CD8-positive, alpha-beta memory T cell (primary cell): ENCODE results near the gene NPAS3. TPM values are rescaled to one million over a fixed set of nuclear protein-coding genes. Genes with fewer than 3 reads are reported as not detected.

ENCODE experiments used
- CTCF ChIA-PET: fragments of 350-600 bp; sonication (Branson Sonifier 250); formaldehyde crosslinking; loops from one replicate; lab custom pipeline; 2021; ENCODE audit warnings: antibody characterized with exemption; lab: Charles Lee
- POLR2A ChIA-PET: fragments of 350-600 bp; sonication (Branson Sonifier 250); formaldehyde crosslinking; loops from one replicate; lab custom pipeline; 2021; ENCODE audit warnings: antibody characterized with exemption; lab: Charles Lee
- DNase-seq, 5 donors: peaks; one replicate each; pipeline versions ENCODE4 v3.0.0 to v3.0.0-alpha.2; 2020 to 2022; ENCODE audit warnings: mixed read lengths in 1 of 5
- H3K27ac ChIP-seq: one replicate; pipeline ENCODE4 v1.7.0; 2013; ENCODE audit warnings: low read depth, mild to moderate bottlenecking, low read length, moderate library complexity
- H3K27me3 ChIP-seq: 2 replicates; pipeline ENCODE4 v1.7.0; 2013; ENCODE audit warnings: low read length, mild to moderate bottlenecking; ENCODE audit not compliant: insufficient read depth, poor library complexity, severe bottlenecking
- H3K36me3 ChIP-seq: 2 replicates; pipeline ENCODE4 v1.7.0; 2013; ENCODE audit warnings: mild to moderate bottlenecking, low read length, moderate library complexity; ENCODE audit not compliant: insufficient read depth
- H3K4me1 ChIP-seq: 2 replicates; pipeline ENCODE4 v1.7.0; 2013; ENCODE audit warnings: mild to moderate bottlenecking, low read length, moderate library complexity; ENCODE audit not compliant: insufficient read depth
- H3K4me3 ChIP-seq: 2 replicates; pipeline ENCODE4 v1.7.0; 2013; ENCODE audit warnings: mild to moderate bottlenecking, low read length
- H3K9me3 ChIP-seq: 2 replicates; pipeline ENCODE4 v1.7.0; 2013; ENCODE audit warnings: mild to moderate bottlenecking, low read length
- H3K27ac Mint-ChIP-seq, 8 donors: one replicate each; pipeline ENCODE4 v1.8.0; 2020 to 2021; ENCODE audit warnings: mixed read lengths in 8 of 8, mild to moderate bottlenecking in 6 of 8, inconsistent platforms in 3 of 8, moderate library complexity in 3 of 8
- H3K27me3 Mint-ChIP-seq, 2 donors: one replicate each; pipeline ENCODE4 v1.8.0; 2020 to 2021; ENCODE audit warnings: mixed read lengths in 2 of 2, mild to moderate bottlenecking in 1 of 2, moderate library complexity in 1 of 2
- H3K36me3 Mint-ChIP-seq, 3 donors: one replicate each; pipeline ENCODE4 v1.8.0; 2020 to 2021; ENCODE audit warnings: mixed read lengths in 3 of 3, inconsistent platforms in 1 of 3, mild to moderate bottlenecking in 1 of 3
- H3K4me1 Mint-ChIP-seq, 3 donors: one replicate each; pipeline ENCODE4 v1.8.0; 2020 to 2021; ENCODE audit warnings: mixed read lengths in 3 of 3, inconsistent platforms in 1 of 3, mild to moderate bottlenecking in 1 of 3
- H3K4me3 Mint-ChIP-seq, 7 donors: one replicate each; pipeline ENCODE4 v1.8.0; 2020 to 2021; ENCODE audit warnings: mixed read lengths in 7 of 7, mild to moderate bottlenecking in 6 of 7, moderate library complexity in 4 of 7, inconsistent platforms in 2 of 7
- H3K9me3 Mint-ChIP-seq, 5 donors: one replicate each; pipeline ENCODE4 v1.8.0; 2020 to 2022; ENCODE audit warnings: mixed read lengths in 5 of 5, mild to moderate bottlenecking in 3 of 5, moderate library complexity in 2 of 5, inconsistent platforms in 1 of 5
- polyA plus RNA-seq: library from polyadenylated mRNA; unstranded; fragments of 300-500 nt; fragmentation: Illumina TruSeq; gene quantifications from one replicate; pipeline ENCODE4 v1.2.3, GENCODE V29; 2021
- total RNA-seq, 2 experiments: library from RNA; stranded (reverse); gene quantifications; one replicate each; pipeline ENCODE4 v1.2.3, GENCODE V29; 2021

NPAS3 gene
- total and polyA plus RNA-seq, 3 experiments from 2014 or later, result not detected

- H3K36me3 Mint-ChIP-seq, result no peaks in the 10 kb centered on the region
- peak overlapping the region in 6 of 7 donors; percentile 46 to 74 (median 63) for H3K4me3 Mint-ChIP-seq
Measured at GRCh38 chr14:33792720-33793368, 854.2 kb downstream of the NPAS3 start.

GRCh38 chr14:33793398-33794110 is 854.9 kb downstream of the NPAS3 start:
- ChIA-PET POLR2A (no interaction called here), CTCF (interaction anchor here (1.1 to 1.3 kb wide), 5 partner anchors 9 to 305 kb away, joined by 3 to 5 read pairs (median 3); no protein-coding TSS in a partner anchor)
- no peaks in the 10 kb centered on the region for H3K27me3 ChIP-seq
- peaks cover 6% of the 10 kb centered on the region for H3K4me1 ChIP-seq
- no peak overlapping the region for H3K27ac ChIP-seq
- peaks cover 8 to 36% of the 10 kb centered on the region in 2 donors for H3K27me3 Mint-ChIP-seq
- H3K36me3 ChIP-seq, result no peaks in the 10 kb centered on the region
- no peak for DNase-seq
- H3K9me3 ChIP-seq, result no peaks in the 10 kb centered on the region
- peaks cover 12 to 21% (median 18%) of the 10 kb centered on the region in 3 donors for H3K4me1 Mint-ChIP-seq
- no peak overlapping the region for H3K27ac Mint-ChIP-seq
- H3K4me3 Mint-ChIP-seq, result peak overlapping the region in 1 of 7 donors; percentile 23
- no peak overlapping the region for H3K4me3 ChIP-seq
- H3K36me3 Mint-ChIP-seq, result no peaks in the 10 kb centered on the region
- peaks cover 0 to 2% (median 0%) of the 10 kb centered on the region in 5 donors for H3K9me3 Mint-ChIP-seq

More at GRCh38 chr14:33792720-33793368, 854.2 kb downstream of the NPAS3 start:
- H3K4me1 Mint-ChIP-seq, result peaks cover 12 to 21% (median 18%) of the 10 kb centered on the region in 3 donors
- Histone ChIP-seq H3K27ac (no peak overlapping the region), H3K9me3 (no peaks in the 10 kb centered on the region), H3K36me3 (no peaks in the 10 kb centered on the region), H3K4me1 (peaks cover 6% of the 10 kb centered on the region), H3K4me3 (no peak overlapping the region), H3K27me3 (no peaks in the 10 kb centered on the region)
- DNase-seq, result peak; percentile 13 to 56 (median 34)
- H3K27me3 Mint-ChIP-seq, result peaks cover 6 to 28% of the 10 kb centered on the region in 2 donors
- no peaks in the 10 kb centered on the region for H3K9me3 Mint-ChIP-seq
- H3K27ac Mint-ChIP-seq, result peak overlapping the region in 1 of 8 donors; percentile 63
- ChIA-PET CTCF (interaction anchor here (0.7 to 1.4 kb wide), 8 partner anchors 8 to 306 kb away, joined by 3 to 11 read pairs (median 4); no protein-coding TSS in a partner anchor), POLR2A (no interaction called here)

GRCh38 chr14:33794791-33795305 is 856.2 kb downstream of the NPAS3 start:
- H3K27ac ChIP-seq, result no peak overlapping the region
- H3K27me3 ChIP-seq, result no peaks in the 10 kb centered on the region
- POLR2A ChIA-PET, result no interaction called here
- Mint-ChIP-seq H3K27me3 (peaks cover 10 to 40% of the 10 kb centered on the region in 2 donors), H3K27ac (no peak overlapping the region), H3K36me3 (no peaks in the 10 kb centered on the region), H3K4me1 (peaks cover 12 to 21% (median 18%) of the 10 kb centered on the region in 3 donors), H3K4me3 (no peak overlapping the region), H3K9me3 (peaks cover 0 to 6% (median 0%) of the 10 kb centered on the region in 5 donors)
- CTCF ChIA-PET, result no interaction called here
- DNase-seq, result no peak
- peaks cover 6% of the 10 kb centered on the region for H3K4me1 ChIP-seq
- H3K36me3 ChIP-seq, result no peaks in the 10 kb centered on the region
- H3K4me3 ChIP-seq, result no peak overlapping the region
- no peaks in the 10 kb centered on the region for H3K9me3 ChIP-seq

GRCh38 chr14:33796356-33796755 is 857.7 kb downstream of the NPAS3 start:
- Histone ChIP-seq H3K27ac (no peak overlapping the region), H3K27me3 (no peaks in the 10 kb centered on the region), H3K4me3 (no peak overlapping the region), H3K9me3 (no peaks in the 10 kb centered on the region), H3K4me1 (peaks cover 6% of the 10 kb centered on the region), H3K36me3 (no peaks in the 10 kb centered on the region)
- Mint-ChIP-seq H3K9me3 (peaks cover 0 to 9% (median 4%) of the 10 kb centered on the region in 5 donors), H3K27ac (no peak overlapping the region), H3K27me3 (peaks cover 17 to 46% of the 10 kb centered on the region in 2 donors), H3K4me3 (no peak overlapping the region), H3K36me3 (no peaks in the 10 kb centered on the region), H3K4me1 (peaks cover 15 to 22% (median 21%) of the 10 kb centered on the region in 3 donors)
- POLR2A ChIA-PET, result no interaction called here
- CTCF ChIA-PET, result no interaction called here
- no peak for DNase-seq

- ChIA-PET POLR2A (no interaction called here), CTCF (no interaction called here)
- Histone ChIP-seq H3K4me3 (no peak overlapping the region), H3K9me3 (no peaks in the 10 kb centered on the region), H3K27me3 (no peaks in the 10 kb centered on the region), H3K27ac (no peak overlapping the region), H3K4me1 (no peaks in the 10 kb centered on the region), H3K36me3 (no peaks in the 10 kb centered on the region)
- Mint-ChIP-seq H3K27ac (no peak overlapping the region), H3K4me3 (no peak overlapping the region), H3K9me3 (peaks cover 0 to 9% (median 4%) of the 10 kb centered on the region in 5 donors), H3K36me3 (no peaks in the 10 kb centered on the region), H3K27me3 (peaks cover 18 to 36% of the 10 kb centered on the region in 2 donors), H3K4me1 (peaks cover 3 to 6% (median 5%) of the 10 kb centered on the region in 3 donors)
- DNase-seq, result no peak
Measured at GRCh38 chr14:33799705-33800570, 861.3 kb downstream of the NPAS3 start.

GRCh38 chr14:33800735-33801163 is 862.1 kb downstream of the NPAS3 start:
- H3K4me1 ChIP-seq, result no peaks in the 10 kb centered on the region
- H3K27ac ChIP-seq, result no peak overlapping the region
- Mint-ChIP-seq H3K4me3 (no peak overlapping the region), H3K9me3 (peaks cover 0 to 9% (median 4%) of the 10 kb centered on the region in 5 donors), H3K27ac (no peak overlapping the region), H3K4me1 (peaks cover 3 to 6% (median 5%) of the 10 kb centered on the region in 3 donors), H3K36me3 (no peaks in the 10 kb centered on the region), H3K27me3 (peaks cover 18 to 36% of the 10 kb centered on the region in 2 donors)
- no peaks in the 10 kb centered on the region for H3K27me3 ChIP-seq
- ChIA-PET CTCF (no interaction called here), POLR2A (no interaction called here)
- no peak overlapping the region for H3K4me3 ChIP-seq
- no peak for DNase-seq
- H3K36me3 ChIP-seq, result no peaks in the 10 kb centered on the region
- H3K9me3 ChIP-seq, result no peaks in the 10 kb centered on the region

GRCh38 chr14:33802737-33803136 is 864.1 kb downstream of the NPAS3 start:
- no peak overlapping the region for H3K4me3 Mint-ChIP-seq
- no peak for DNase-seq
- H3K27ac ChIP-seq, result no peak overlapping the region
- peaks cover 0 to 9% (median 4%) of the 10 kb centered on the region in 5 donors for H3K9me3 Mint-ChIP-seq
- CTCF ChIA-PET, result no interaction called here
- H3K27ac Mint-ChIP-seq, result no peak overlapping the region
- H3K27me3 Mint-ChIP-seq, result peaks cover 20 to 32% of the 10 kb centered on the region in 2 donors
- H3K4me3 ChIP-seq, result no peak overlapping the region
- POLR2A ChIA-PET, result no interaction called here
- no peaks in the 10 kb centered on the region for H3K27me3 ChIP-seq
- H3K4me1 Mint-ChIP-seq, result peaks cover 3 to 6% (median 5%) of the 10 kb centered on the region in 3 donors
- H3K36me3 ChIP-seq, result no peaks in the 10 kb centered on the region
- H3K4me1 ChIP-seq, result no peaks in the 10 kb centered on the region
- no peaks in the 10 kb centered on the region for H3K9me3 ChIP-seq
- H3K36me3 Mint-ChIP-seq, result no peaks in the 10 kb centered on the region
